NCI-H2171 (cell line): ENCODE measurements around the gene ARSJ.

Experiments used
- DNase-seq: peaks from one replicate; lab custom pipeline; 2025; lab: John Stamatoyannopoulos, UW

Gene ARSJ

GRCh38 chr4:113899271-113900070 is 80.0 kb downstream of the ARSJ start:
- no peak for DNase-seq

GRCh38 chr4:113893546-113893945 is 85.9 kb downstream of the ARSJ start:
- no peak for DNase-seq

GRCh38 chr4:113888006-113888405 is 91.4 kb downstream of the ARSJ start:
- peak; percentile 4 for DNase-seq

DNA sequence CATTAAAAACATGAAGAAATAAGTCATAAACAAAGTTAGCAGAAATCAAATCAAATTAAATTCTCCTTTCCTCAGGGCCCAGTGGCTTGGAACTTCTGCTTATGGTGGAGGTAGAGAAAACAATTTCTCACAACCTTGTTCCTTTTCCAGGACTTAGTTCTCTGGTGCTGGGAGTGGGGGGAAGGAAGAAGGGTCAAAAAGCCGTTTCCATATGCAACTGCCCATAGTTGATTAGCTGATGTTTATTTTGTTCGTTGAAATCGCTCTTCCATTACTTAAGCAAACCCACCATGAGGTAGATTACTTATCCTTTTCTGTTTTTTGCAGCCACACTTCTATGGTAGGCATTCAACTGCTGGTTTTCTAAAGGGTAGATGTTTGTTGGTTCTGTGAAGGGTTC is 94.2 kb downstream of the ARSJ start:
- no peak for DNase-seq

DNA sequence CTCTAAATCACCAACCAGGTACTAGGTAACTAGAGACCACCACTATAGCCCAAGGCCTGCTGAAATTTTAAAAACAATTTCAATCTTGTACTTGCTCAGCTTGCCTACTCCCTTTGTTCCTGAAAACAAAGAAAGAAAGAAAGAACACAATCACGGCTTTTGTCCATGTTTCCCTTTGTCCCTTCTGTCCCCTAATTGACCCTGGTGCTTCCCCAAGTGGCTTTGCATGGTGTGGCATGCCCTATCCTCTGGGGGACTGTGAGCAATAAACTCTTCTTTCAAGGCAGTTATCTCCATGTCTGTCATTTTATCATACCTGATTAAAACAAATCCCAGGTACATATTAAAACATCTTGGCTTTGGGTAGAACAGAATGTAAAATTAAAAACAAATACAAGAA is 94.8 kb downstream of the ARSJ start:
- DNase-seq = no peak

- no peak for DNase-seq
Measured at GRCh38 chr4:113882668-113883067, 96.8 kb downstream of the ARSJ start.

DNA sequence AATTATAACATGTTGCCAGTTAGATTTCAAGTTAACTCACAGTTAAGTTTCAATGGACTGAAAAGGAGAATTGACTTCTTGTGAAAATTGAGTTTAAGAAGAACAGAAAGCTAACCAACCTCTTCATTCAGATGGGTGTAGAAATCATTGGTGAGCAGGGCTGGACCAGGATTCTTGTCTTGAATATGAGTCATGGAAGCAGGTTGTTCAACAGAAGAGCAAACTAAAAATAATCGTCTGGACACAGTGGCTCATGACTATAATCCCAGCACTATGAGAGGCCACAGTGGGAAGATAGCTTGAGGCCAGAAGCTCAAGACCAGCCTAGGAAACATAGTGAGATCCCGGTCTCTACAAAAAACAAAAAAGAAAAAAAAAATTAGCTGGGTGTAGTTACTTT is 98.2 kb downstream of the ARSJ start:
- no peak for DNase-seq

DNA sequence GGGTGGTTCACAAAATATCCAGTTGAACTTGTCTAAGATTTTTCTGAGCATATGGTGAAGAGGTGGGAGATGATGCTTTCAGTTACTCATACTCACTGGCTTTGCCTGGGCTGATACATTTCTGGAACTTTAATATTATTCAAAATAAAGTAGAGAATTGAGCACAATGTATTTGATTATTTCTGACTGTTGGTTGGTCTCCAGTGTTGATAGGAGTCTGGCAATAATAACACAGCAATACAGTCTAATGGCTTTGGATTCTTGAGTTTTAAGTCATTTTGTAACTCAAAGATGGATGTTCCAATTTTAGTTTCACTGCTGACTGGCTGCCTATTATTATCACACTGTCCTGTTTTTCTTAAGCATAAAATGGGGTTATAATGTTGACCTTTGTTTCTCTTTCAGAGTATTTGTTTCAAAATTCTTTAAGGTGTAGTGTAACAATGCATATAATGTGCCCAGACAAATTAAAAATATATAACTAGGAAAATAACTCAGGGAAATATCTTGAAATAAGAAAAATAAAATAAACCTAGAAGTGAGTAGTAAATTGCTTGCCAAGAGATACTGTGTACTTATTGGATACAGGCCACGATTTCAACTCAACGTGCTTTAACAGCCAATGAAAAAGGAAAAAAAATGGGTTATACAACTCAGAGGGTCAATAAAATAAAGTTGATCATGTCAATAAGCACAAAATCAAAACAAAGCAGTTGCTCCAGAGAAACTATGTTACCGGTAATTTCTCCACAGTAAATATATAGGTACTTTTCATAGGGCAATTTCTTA is 99.0 kb downstream of the ARSJ start:
- no peak for DNase-seq

DNA sequence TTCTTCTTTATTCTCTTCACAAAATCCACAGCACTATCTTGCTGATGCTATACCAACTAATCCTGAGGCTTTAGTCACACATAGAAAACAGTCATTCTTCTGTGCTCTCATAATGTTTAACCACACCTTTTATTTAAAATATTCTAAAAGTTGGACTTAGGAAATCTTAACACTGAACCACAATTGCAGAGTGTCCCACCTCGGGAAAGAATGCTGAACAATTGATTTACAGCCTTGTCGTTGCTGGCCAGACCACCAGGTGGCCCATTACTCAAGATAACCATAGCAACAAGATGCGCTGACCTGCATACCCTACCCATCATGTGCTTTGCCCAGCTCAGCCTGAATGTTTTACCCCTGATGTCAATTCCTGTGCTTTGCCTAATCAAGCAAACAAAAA is 100.8 kb downstream of the ARSJ start:
- no peak for DNase-seq

GRCh38 chr4:113874480-113874879 is 105.0 kb downstream of the ARSJ start:
- DNase-seq = no peak

GRCh38 chr4:113873508-113873907 is 105.9 kb downstream of the ARSJ start:
- no peak for DNase-seq

- DNase-seq = no peak
Measured at GRCh38 chr4:113872426-113873260, 106.8 kb downstream of the ARSJ start.

- no peak for DNase-seq
Measured at GRCh38 chr4:113871080-113871479, 108.4 kb downstream of the ARSJ start.

- no peak for DNase-seq
Measured at GRCh38 chr4:113869743-113870375, 109.6 kb downstream of the ARSJ start.

DNA sequence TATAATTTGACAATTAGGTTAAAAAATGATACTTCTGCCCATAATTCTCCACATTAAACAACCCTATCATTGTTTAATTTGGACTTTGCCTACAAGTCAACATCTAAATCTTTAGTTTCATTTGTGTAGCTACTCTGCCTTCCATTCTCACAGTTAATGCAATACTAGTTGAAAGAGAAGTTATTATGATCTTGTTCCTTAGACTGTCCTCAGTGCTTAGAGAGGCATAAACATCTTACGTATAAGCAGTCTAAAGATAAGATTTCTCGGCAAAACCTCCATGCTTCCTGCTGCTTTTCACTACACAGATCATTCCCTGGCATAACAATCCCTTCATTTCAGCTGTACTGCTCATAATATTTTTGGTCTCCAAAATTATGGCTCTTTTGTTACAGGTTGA is 112.8 kb downstream of the ARSJ start:
- no peak for DNase-seq

- DNase-seq = no peak
Measured at GRCh38 chr4:113858924-113859323, 120.5 kb downstream of the ARSJ start.

DNA sequence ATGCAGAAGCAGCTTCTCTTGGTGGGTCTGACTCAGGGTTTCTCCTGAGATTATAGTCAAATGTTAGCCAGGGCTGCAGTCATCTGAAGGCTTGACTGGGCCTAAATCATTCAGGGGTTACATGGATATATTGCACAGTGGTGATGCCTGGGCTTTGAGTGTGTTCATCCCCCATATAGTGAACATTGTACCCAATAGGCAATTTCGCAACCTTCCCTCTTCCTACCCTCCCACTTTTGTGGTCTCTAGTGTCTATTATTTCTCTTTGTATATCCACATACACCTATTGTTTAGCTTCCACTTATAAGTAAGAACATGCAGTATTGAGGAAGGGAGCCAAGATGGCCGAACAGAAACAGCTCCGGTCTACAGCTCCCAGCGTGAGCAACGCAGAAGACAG is 127.6 kb downstream of the ARSJ start:
- DNase-seq = no peak
